ENCODE results near the gene ATAD3A. TPM values are rescaled to one million over a fixed set of nuclear protein-coding genes. Genes with fewer than 3 reads are reported as not detected.

Gene ATAD3A
- total and polyA plus RNA-seq, 9 of the 15 experiments (the other 6 are each of a cell fraction or from before 2014, with no cell fraction given), result 0.10 to 173 (median 36.7) TPM

DNA sequence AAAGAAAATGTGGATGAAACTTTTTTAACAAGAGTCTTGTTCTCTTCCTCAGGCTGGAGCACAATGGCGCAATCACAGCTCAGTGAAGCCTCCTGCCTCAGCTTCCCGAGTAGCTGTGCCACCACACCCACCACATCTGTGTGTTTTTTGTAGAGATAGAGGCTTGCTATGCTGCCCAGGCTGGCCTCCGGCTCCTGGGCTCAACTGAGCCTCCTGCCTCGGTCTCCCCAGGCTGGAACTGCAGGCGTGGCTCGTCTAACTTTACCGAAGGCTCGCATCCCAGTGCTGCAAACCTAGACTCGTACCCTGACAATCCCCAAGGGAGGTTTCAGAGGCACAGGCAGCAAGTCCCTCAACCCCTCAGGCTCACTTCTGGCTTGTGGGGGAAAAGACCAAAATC is 48.2 kb downstream of the ATAD3A start (continued):
- TF ChIP-seq KDM1A (IDR thresholded peaks at IDR 0.05), result no peak
- TF ChIP-seq SUPT5H (IDR thresholded peaks at IDR 0.05), result 0 out of 2 replicates have a peak, but pooled peaks have one; percentile 18
- no peak for TF ChIP-seq ZNF445 (CRISPR knock-in tag; IDR thresholded peaks at IDR 0.05; ENCODE audit: low read depth)
- peak; percentile 55 for TF ChIP-seq POLR2G (IDR thresholded peaks at IDR 0.05; ENCODE audit: low read depth, low read length)
- no peak for TF ChIP-seq FOXK1 (CRISPR knock-in tag; IDR thresholded peaks at IDR 0.05; ENCODE audit: borderline replicate concordance)
- no peak for TF ChIP-seq HOXB6 (CRISPR knock-in tag; IDR thresholded peaks at IDR 0.05; ENCODE audit: borderline replicate concordance)
- TF ChIP-seq POLR2AphosphoS5 (IDR thresholded peaks at IDR 0.05; ENCODE audit: control insufficient read depth, insufficient read depth, low read depth, low read length), result peak; percentile 28; the same call in 1 of the 2 replicates
- TF ChIP-seq ZNF644 (tag; IDR thresholded peaks at IDR 0.05; ENCODE audit: low read depth), result no peak
- TF ChIP-seq SMAD1 (IDR thresholded peaks at IDR 0.05; ENCODE audit: low read depth, low read length, partially characterized antibody), result no peak

DNA sequence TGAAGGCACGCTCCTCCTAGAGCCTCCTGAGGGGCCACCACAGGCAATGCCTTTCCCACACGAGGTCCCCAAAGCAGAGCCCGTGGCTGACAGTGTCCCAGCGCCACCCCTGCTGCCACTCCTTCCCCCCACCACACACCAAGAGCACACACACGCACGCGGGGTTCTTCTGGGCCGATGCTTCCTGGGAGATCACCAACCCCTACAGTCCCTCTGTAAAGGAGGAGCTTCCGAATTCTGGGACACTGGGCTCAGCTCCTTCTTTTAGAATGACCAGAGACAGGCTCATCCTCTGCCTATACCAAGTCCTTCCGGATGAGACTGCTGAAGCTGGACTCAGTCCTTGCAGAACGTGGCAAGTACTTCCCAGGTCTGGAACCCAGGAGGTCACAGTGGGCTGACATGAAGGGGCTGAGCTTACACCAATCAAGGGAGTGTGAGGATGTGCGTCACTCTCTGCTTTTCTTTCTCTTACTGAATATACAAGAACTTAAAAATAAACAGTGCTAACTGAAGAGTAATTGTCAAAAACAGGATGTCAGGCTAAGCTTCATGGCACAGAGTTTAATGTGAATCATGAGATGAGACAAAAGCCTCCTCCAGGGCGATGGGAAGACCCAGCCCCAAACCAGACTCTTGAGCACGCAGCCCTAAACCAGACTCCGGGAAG is 50.0 kb downstream of the ATAD3A start:
- peaks cover 57% of the 10 kb centered on the region for H3K79me2 ChIP-seq (ENCODE audit: control insufficient read depth, insufficient read depth, low read length)
- H3K9me3 ChIP-seq (replicated peaks; ENCODE audit: control insufficient read depth, insufficient read depth, low read depth, low read length), result peaks cover 4% of the 10 kb centered on the region; the same call in 1 of the 2 replicates
- H3K36me3 ChIP-seq (ENCODE audit: control insufficient read depth, insufficient read depth, low read length), result peaks cover 84% of the 10 kb centered on the region
- in situ Hi-C loops (cut with MboI), result no loop called here
- DNase-seq (ENCODE audit: extremely low read depth in 1 of 4, low spot score in 3 of 4) (no peak), FAIRE-seq (no peak), ATAC-seq (peak; percentile 25)
- H3K9me1 ChIP-seq (ENCODE audit: control insufficient read depth, insufficient read depth, low read length), result no peaks in the 10 kb centered on the region
- H3K4me1 ChIP-seq (replicated peaks in 1 of 2; ENCODE audit: control insufficient read depth in 2 of 2, insufficient read depth in 2 of 2, low read length in 2 of 2), result peaks cover 3 to 23% of the 10 kb centered on the region in 2 experiments; a peak in 3 of 5 replicates
- no peak overlapping the region for H3K4me2 ChIP-seq (ENCODE audit: insufficient read depth, low read length)
- intact Hi-C loops (cut with micrococcal nuclease), result no loop called here
- H3K9ac ChIP-seq (ENCODE audit: insufficient read depth in 1 of 2, low read depth in 2 of 2, low read length in 2 of 2), result 0 out of 4 replicates have a peak overlapping the region, but pooled peaks of 1 of the 2 experiments have one; percentile 33
- H3K27me3 ChIP-seq (ENCODE audit: control insufficient read depth in 2 of 2, insufficient read depth in 2 of 2, low read length in 2 of 2), result no peaks in the 10 kb centered on the region
- peaks cover 9% of the 10 kb centered on the region for H4K20me1 ChIP-seq (replicated peaks; ENCODE audit: control insufficient read depth, insufficient read depth, low read length)
- WGBS (ENCODE audit: insufficient coverage, low coverage, missing lambda C conversion rate), result 96% methylated on average over 15 of the region's 15 CpGs
- ChIA-PET CTCF (ENCODE audit: low intra/inter-chr PET ratio) (no interaction called here), POLR2A (interaction anchor here (0.5 to 1.8 kb wide), 7 partner anchors 9 to 432 kb away, joined by 3 to 11 read pairs (median 3); no protein-coding TSS in a partner anchor)
- H3K27ac ChIP-seq (ENCODE audit: extremely low read depth, low read depth, low read length), result no peak overlapping the region
- no TSS peak for BruUV-seq (replicated peaks)
- no peak for TF ChIP-seq ZNF146 (CRISPR knock-in tag; IDR thresholded peaks at IDR 0.05; ENCODE audit: unreplicated experiment)
- TF ChIP-seq, protein P1, sequence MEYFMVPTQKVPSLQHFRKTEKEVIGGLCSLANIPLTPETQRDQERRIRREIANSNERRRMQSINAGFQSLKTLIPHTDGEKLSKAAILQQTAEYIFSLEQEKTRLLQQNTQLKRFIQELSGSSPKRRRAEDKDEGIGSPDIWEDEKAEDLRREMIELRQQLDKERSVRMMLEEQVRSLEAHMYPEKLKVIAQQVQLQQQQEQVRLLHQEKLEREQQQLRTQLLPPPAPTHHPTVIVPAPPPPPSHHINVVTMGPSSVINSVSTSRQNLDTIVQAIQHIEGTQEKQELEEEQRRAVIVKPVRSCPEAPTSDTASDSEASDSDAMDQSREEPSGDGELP (CRISPR knock-in tag; IDR thresholded peaks at IDR 0.05; ENCODE audit: borderline replicate concordance), result no peak
- peak; percentile 60 for TF ChIP-seq POLR2A (conservative IDR thresholded peaks at IDR 0.05)
- TF ChIP-seq RBM22 (IDR thresholded peaks at IDR 0.05; ENCODE audit: low read depth, low read length, poor library complexity, severe bottlenecking), result peak; percentile 8
- peak; percentile 53; the same call in 1 of the 2 replicates for TF ChIP-seq SUPT5H (IDR thresholded peaks at IDR 0.05)
- no peak for TF ChIP-seq HDAC1 (IDR thresholded peaks at IDR 0.05)
- peak; percentile 16; the same call in 1 of the 2 replicates for TF ChIP-seq POLR2G (IDR thresholded peaks at IDR 0.05; ENCODE audit: low read depth, low read length)
- no peak overlapping the region for H3K4me3 ChIP-seq
- no peak overlapping the region for H2AFZ ChIP-seq (ENCODE audit: low read depth, low read length)

Measured in K562 (cell line).